HepG2 (cell line): Measurements from ENCODE around the gene FPGS. TPM values are rescaled to one million over a fixed set of nuclear protein-coding genes. Genes with fewer than 3 reads are reported as not detected.

Source experiments
- ARNT ChIP-seq: fragments of 450-650 bp; IDR thresholded peaks from 2 replicates; pipeline ENCODE4 v1.6.1; 2017
- ARNTL ChIP-seq: sonication (generic); formaldehyde crosslinking; IDR thresholded peaks from 2 replicates; pipeline ENCODE4 v1.4.0; 2020; ENCODE audit warnings: mild to moderate bottlenecking, missing genetic modification reagents
- BORCS8-MEF2B ChIP-seq: sonication (generic); formaldehyde crosslinking; IDR thresholded peaks from 2 replicates; pipeline ENCODE4 v1.8.0; 2022; ENCODE audit warnings: mild to moderate bottlenecking, missing genetic modification reagents
- CBX5 ChIP-seq: sonication (generic); formaldehyde crosslinking; IDR thresholded peaks from 2 replicates; pipeline ENCODE4 v1.4.0; 2020; ENCODE audit warnings: missing genetic modification reagents, borderline replicate concordance
- FOXP4 ChIP-seq: sonication (generic); formaldehyde crosslinking; IDR thresholded peaks from 2 replicates; pipeline ENCODE4 v1.4.0; 2020; ENCODE audit warnings: missing genetic modification reagents
- PRDM4 ChIP-seq: sonication (generic); formaldehyde crosslinking; IDR thresholded peaks from 2 replicates; pipeline ENCODE4 v1.9.0; 2021; ENCODE audit warnings: missing genetic modification reagents, borderline replicate concordance
- PREB ChIP-seq: sonication (generic); formaldehyde crosslinking; IDR thresholded peaks from 2 replicates; pipeline ENCODE4 v1.4.0; 2020; ENCODE audit warnings: missing genetic modification reagents
- RBM39 ChIP-seq: fragments of 200-400 bp; formaldehyde crosslinking; IDR thresholded peaks from one replicate; pipeline ENCODE4 v1.6.1; 2018; ENCODE audit warnings: antibody characterized with exemption, mild to moderate bottlenecking, low read depth, low read length; ENCODE audit not compliant: poor library complexity, severe bottlenecking
- SIX1 ChIP-seq: sonication (generic); formaldehyde crosslinking; IDR thresholded peaks from 2 replicates; pipeline ENCODE4 v1.4.0; 2020; ENCODE audit warnings: missing genetic modification reagents, borderline replicate concordance
- TARDBP ChIP-seq: sonication (generic); formaldehyde crosslinking; IDR thresholded peaks from 2 replicates; pipeline ENCODE4 v1.8.0; 2022; ENCODE audit warnings: mild to moderate bottlenecking, missing genetic modification reagents
- ZBTB40 ChIP-seq, 2 experiments: fragments of 450-650 bp in 1 of 2; sonication (generic) in 1 of 2; formaldehyde crosslinking in 1 of 2; IDR thresholded peaks; 2 replicates each; pipeline versions ENCODE4 v1.6.1 to v1.8.0; 2016 to 2022; ENCODE audit warnings: antibody characterized with exemption in 1 of 2, mild to moderate bottlenecking in 1 of 2, missing genetic modification reagents in 1 of 2
- ZBTB42 ChIP-seq: sonication (generic); formaldehyde crosslinking; IDR thresholded peaks from 2 replicates; pipeline ENCODE4 v1.5.0; 2020; ENCODE audit warnings: mild to moderate bottlenecking, missing genetic modification reagents
- ZNF530 ChIP-seq: sonication (generic); formaldehyde crosslinking; IDR thresholded peaks from 2 replicates; pipeline ENCODE4 v1.5.0; 2020; ENCODE audit warnings: low read depth, mild to moderate bottlenecking, missing genetic modification reagents
- polyA plus RNA-seq, 8 experiments: library from polyadenylated mRNA; depleted of rRNA in 3 of 8; stranded (reverse) in 7 of 8; unstranded in 1 of 8; fragments of >200 nt; fragmentation: Illumina TruSeq in 4 of 8; extraction: Trizol in 4 of 8; gene quantifications; 2 replicates each; pipeline versions ENCODE4 v1.2.1 to v1.2.3, GENCODE V29; 2011 to 2016; ENCODE audit warnings: low read depth in 4 of 8, missing spikeins in 1 of 8, mixed read lengths in 1 of 8; ENCODE audit not compliant: insufficient read depth in 1 of 8
- total RNA-seq, 5 experiments: library from RNA; depleted of rRNA; stranded (reverse); fragments of >200 nt; fragmentation: Illumina TruSeq; extraction: Trizol; gene quantifications; 2 replicates each; pipeline ENCODE4 v1.2.3, GENCODE V29; 2016; ENCODE audit warnings: low read depth in 1 of 5

The FPGS gene
- total and polyA plus RNA-seq, 2 of the 13 experiments (the other 11 are each of a cell fraction or from before 2014, with no cell fraction given), result 35.6 to 36.8 TPM

- TF ChIP-seq RBM39 (peak; percentile 45), ZBTB42 (CRISPR knock-in tag) (no peak), FOXP4 (CRISPR knock-in tag) (no peak), ZBTB40 (IDR thresholded peaks at IDR 0.05) (no peak), ZBTB40 (CRISPR knock-in tag; IDR thresholded peaks at IDR 0.05) (no peak), PRDM4 (no peak), TARDBP (no peak), PREB (no peak), BORCS8-MEF2B (no peak), SIX1 (CRISPR knock-in tag) (no peak), ZNF530 (CRISPR knock-in tag) (no peak), ARNT (no peak), ARNTL (CRISPR knock-in tag) (0 out of 2 replicates have a peak, but pooled peaks have one; percentile 23), CBX5 (CRISPR knock-in tag) (no peak)
These were observed 17.4 kb upstream of the FPGS start (continued) for GRCh38 chr9:127785023-127785932.
